RWPE1 (cell line): ENCODE measurements around the gene CNN3.

Source experiments
- CTCF ChIA-PET: fragments of 350-600 bp; sonication (Branson Sonifier 250); formaldehyde crosslinking; extraction: SDS; loops from one replicate; lab custom pipeline; 2021; lab: Yijun Ruan, JAX
- POLR2A ChIA-PET: fragments of 400-600 bp; formaldehyde crosslinking; extraction: SDS; loops from one replicate; lab custom pipeline; 2020; ENCODE audit warnings: antibody characterized with exemption; ENCODE audit not compliant: low non-redundant PET; lab: Yijun Ruan, JAX
- DNase-seq: peaks from one replicate; pipeline ENCODE4 v3.0.0; 2012; ENCODE audit warnings: low spot score
- H3K27ac ChIP-seq: fragments of 450-650 bp; 2 replicates; pipeline ENCODE4 v1.5.1; 2017
- CTCF ChIP-seq: fragments of 450-650 bp; conservative IDR thresholded peaks from 2 replicates; pipeline ENCODE4 v1.5.1; 2017; ENCODE audit warnings: low read depth, mild to moderate bottlenecking

CNN3 gene

GRCh38 chr1:94888201-94888600, 38.7 kb downstream of the CNN3 start:
- no peak overlapping the region for H3K27ac ChIP-seq
- no peak for TF ChIP-seq CTCF
- DNase-seq: no peak
- CTCF ChIA-PET: interaction anchor here (0.5 to 1.7 kb wide), 2 partner anchors 34 to 399 kb away, joined by 4 to 7 read pairs; no protein-coding TSS in a partner anchor
- POLR2A ChIA-PET: no interaction called here

GRCh38 chr1:94887603-94888171, 39.2 kb downstream of the CNN3 start:
- no peak overlapping the region for H3K27ac ChIP-seq
- DNase-seq: no peak
- ChIA-PET CTCF (interaction anchor here (1.7 kb wide), 1 partner anchor 33 kb away, joined by 4 read pairs; no protein-coding TSS in a partner anchor), POLR2A (no interaction called here)
- no peak for TF ChIP-seq CTCF

GRCh38 chr1:94887106-94887505, 39.8 kb downstream of the CNN3 start:
- ChIA-PET POLR2A (no interaction called here), CTCF (interaction anchor here (1.7 kb wide), 1 partner anchor 33 kb away, joined by 4 read pairs; no protein-coding TSS in a partner anchor)
- DNase-seq: no peak
- TF ChIP-seq CTCF: no peak
- no peak overlapping the region for H3K27ac ChIP-seq

DNA sequence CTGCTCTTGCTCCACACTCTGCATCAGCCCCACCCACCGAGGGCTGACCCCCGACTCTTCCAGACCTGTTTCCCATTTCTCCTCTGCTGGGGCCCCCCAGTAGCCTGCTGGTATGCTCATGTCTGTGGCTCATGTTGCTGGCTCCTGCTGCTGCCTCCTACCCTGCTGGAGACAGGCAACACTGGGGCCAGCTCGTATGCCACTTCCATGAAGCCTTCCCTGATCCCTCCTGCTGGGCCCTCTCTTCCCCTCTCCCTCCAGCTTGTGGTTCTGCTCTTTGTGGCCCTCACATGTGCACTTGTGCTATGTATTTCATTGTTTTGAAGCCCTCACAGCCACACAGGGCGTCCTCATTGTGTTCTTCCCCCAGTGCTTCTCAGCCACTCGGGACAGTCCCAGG, 40.5 kb downstream of the CNN3 start:
- no peak for TF ChIP-seq CTCF
- ChIA-PET POLR2A (no interaction called here), CTCF (interaction anchor here (0.7 kb wide), 1 partner anchor 32 kb away, joined by 3 read pairs; no protein-coding TSS in a partner anchor)
- no peak overlapping the region for H3K27ac ChIP-seq
- no peak for DNase-seq

DNA sequence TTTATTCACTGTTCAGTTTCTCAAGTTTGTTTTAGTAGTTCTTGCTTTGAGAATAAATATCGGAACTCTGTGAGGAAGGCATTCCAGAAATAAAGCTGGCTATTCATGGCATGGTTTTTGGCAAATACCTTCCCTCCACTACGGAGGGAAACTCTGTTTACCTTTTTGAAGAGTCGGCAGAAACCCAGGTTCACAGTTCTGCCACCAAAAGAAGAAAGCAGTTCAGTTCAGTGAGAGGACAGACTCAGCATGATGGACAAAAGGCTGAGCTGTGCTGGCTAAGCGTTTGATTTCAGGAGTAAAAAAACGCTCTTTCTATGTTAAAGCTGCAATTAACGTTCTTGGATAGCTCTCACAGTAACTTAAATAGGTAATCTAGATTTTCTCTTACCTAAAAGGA, 42.4 kb downstream of the CNN3 start:
- H3K27ac ChIP-seq: no peak overlapping the region
- no peak for TF ChIP-seq CTCF
- DNase-seq: no peak
- ChIA-PET CTCF (no interaction called here), POLR2A (no interaction called here)

GRCh38 chr1:94884106-94884505, 42.8 kb downstream of the CNN3 start:
- DNase-seq: no peak
- ChIA-PET CTCF (no interaction called here), POLR2A (no interaction called here)
- no peak overlapping the region for H3K27ac ChIP-seq
- TF ChIP-seq CTCF: no peak
